ENCODE measurements around the gene TPPP.
"Not testable (repeated sequence)": the region's sequence is repeated elsewhere in the genome, so short reads cannot be mapped to it uniquely, and the experiment has no call there.

TPPP gene

DNA sequence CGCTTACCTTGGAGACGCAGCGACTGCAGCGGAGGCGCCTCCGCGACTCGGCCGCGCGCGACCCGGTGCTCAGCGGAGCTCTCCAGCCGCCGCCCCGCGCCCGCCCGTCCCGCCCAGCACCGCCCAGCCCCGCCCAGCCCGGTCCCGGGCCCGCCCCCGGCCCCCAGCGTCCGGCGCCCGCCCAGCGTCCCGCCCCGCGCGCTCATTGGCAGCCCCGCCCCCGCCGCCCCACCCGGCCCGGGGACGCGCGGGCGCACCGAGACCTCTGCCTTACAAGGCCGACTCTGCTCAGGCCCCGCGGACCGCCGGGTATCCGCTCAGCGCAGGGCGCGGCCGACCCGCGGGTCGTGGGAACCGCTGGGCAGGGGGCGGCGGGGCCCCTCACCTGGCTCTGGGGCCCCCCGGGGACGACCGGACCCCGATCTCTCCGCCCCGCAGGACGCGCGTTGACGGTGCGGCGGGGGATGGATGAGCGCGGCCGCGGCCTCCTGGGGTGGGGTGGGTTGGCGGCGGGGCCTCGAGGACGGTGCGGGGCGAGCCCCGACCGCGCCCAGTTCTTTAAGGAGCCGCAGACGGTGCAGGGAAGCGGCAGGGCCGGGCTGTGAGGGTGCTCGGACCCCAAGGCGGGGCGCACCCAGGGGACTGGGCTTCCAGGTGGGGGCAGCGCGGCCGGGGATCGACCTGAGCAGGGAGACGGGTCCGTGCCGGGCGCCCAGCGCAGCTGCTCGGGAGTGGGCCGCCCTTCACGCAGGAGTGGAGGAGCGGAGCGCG, at the start of gene TPPP:
TSS of gene TPPP (minus strand) at position 82 of the 771 bp plus-strand sequence. CDS start 15,292 bp downstream, outside the sequence.
- peak; percentile 35 for DNase-seq

DNA sequence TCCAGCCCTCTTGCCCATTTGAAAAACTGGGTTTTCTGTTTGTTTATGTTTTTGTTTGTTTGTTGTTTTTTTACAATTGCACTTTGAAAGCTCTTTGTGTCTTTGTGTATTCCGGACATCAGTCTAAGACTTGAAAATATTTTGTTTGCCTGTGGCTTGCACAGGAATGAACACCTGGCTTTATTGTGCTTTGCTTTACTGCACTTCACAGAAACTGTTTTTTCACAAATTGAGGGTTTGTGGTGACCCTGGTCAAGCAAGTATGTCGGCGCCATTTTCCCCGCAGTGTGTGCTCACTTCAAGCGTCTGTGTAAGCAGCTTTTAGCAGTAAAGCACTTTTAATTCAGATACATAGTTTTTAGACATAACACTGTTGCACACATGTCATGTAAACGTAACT, 49.1 kb upstream of the TPPP start:
- not testable (repeated sequence) for DNase-seq

DNA sequence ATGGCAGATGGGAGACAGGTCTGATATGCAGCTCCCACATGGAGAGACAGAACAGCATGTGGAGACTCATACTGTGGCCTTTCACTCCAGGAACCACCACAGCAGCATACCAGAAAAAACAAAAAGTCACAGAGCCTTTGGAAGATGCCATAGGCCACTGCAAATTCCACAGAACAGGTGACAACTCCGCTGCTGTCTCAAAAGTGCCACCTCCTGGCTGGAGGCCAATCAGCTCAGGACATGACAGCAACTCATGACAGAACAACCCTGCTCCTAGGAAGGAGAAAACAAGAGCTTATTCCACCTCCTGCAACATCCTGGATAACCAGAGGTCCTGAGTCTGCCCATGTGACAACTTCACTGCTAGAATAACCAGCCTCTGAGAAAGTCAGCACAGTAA, 41.0 kb upstream of the TPPP start:
- not testable (repeated sequence) for DNase-seq

DNA sequence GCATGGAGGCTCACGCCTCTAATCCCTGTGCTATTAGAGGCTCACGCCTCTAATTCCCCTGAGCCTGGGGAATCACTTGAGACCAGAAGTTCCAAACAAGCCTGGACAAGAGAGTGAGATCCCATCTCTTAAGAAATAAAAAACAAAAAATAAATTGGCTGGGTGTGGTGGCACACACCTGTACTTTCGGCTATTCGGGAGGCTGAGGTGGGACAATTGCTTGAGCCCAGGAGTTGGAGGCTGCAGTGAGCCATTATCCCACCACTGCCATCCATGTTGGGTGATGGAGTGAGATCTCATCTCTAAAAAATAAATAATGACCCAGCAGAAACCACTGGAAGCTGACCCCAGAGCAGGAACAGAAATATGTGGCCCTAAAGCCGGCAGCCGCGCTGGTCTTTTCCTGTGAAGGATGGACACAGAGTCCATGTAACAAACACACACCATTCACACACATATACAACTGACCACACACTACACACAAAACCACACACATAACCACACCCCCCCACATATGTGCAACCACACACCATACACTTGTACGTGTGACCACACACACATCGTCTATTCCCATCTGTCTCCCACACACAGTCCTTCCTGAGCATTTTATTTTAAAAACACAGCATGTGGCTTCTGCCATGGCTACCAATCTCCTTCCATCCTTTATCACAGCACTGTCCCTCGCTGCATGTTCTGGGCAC, 39.8 kb upstream of the TPPP start:
- DNase-seq, result not testable (repeated sequence)

DNA sequence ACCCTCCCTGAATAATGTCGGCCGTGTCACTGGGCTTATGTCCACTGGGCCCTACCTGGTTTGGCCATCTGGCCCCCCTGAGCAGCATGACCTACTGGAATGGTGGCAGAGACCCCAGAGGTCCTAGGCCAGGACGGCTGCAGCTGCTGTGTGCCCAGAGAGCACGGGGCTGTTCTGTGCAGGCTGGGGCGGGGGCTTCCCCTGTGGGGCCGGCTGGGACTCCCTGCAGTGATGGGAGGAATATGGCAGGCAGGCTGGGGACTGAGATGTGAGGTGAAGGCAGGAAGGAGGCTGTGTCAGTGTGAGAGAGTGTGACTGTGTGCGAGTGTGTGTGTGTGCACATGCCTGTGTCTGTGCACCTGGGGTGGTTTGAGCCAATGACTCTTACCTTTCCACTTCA, 36.1 kb upstream of the TPPP start:
- DNase-seq, result not testable (repeated sequence)

DNA sequence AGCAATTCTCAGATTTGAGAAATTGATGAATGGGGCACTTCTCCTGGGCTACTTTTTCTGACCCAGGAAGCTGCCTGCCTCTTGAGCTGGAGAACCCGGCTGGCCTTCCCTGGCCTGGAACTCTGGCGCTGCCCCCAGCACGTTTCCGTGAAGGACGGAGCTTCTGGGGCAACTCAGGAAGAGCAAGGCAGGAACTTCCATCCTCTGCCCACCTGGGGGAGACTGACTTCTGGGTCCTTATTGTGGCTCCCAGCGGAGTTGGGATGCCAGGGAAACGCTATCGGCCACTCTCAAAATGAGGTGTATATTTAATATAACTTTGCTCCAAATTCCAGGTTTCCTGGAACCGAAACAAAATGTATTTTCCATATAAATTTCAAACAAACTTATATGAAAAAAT, 33.9 kb upstream of the TPPP start:
- DNase-seq, result not testable (repeated sequence)

DNA sequence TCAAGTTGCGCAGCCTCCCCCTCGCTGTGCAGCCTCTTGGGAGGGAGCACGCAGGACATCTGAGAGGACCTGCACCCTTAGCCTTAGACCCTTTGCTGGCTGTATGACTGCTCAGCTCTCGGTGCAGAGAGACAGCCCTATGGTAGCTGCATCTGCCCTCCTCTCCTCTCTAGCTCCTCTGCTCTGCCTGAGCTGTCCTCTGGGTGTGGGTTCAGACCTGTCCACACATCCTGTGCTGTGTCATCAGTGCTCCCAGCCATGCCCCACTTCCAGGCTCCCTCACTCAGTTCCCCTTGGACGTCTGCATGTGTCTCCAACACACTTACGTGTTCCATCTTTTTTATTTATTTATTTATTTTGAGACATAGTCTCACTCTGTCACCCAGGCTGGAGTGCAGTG, 30.7 kb upstream of the TPPP start:
- not testable (repeated sequence) for DNase-seq

DNA sequence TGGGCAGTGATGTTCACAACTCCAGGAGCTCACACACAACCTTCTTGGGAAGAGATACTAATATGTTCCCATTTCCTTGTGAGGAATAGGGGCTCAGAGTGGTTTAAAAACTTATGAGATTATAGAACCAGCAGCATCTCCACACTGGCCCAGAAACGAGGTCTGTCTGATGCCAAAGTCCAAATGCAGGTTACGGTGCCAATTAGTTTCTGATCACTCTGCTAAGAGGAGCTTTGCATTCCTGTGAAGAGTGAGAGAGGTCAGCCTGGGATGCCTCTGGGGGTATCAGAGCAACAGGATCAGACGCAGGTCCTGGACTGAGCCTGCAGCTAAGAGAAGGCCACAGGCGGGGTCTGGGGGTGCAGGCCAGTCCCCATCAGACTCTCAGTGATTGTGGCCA, 30.2 kb upstream of the TPPP start:
- DNase-seq, result not testable (repeated sequence)

DNA sequence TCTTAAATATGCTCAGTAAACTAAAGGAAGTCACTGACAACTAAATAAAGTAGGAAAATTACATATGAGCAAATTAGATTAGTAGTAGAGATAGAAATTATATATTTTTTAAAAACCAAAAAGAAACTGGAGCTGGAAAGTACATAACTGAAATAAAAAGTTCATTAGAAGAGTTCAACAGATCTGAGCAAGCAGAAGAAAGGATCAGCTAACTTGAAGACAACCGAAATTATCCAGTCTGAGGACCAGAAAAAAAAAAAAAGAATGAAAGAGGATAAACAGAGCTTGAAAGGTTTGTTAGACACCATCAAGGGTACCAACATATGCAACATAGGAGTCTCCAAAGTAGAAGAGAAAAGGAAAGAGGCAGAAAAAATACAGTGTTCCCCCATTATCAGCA, 26.2 kb upstream of the TPPP start:
- DNase-seq, result not testable (repeated sequence)

DNA sequence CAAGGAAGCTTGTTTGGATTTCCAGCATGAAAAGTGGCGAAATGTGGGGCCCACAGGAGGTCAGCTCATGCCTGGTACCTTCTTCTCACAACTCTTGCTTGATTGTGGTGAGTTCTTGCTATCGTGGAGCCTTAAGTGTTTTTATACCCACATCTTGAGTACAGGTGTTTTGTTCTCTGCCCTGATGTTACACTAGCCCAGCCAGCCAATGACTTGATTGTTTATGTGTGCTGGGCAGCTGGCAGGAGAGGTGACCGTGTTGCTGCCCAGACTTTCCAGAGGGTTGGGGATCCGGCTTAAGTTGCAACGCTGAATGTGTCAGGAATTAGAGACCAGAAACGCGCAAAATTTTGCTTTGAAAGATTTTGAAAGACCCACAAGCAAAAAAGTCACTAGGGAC, 24.0 kb upstream of the TPPP start:
- DNase-seq, result no peak

DNA sequence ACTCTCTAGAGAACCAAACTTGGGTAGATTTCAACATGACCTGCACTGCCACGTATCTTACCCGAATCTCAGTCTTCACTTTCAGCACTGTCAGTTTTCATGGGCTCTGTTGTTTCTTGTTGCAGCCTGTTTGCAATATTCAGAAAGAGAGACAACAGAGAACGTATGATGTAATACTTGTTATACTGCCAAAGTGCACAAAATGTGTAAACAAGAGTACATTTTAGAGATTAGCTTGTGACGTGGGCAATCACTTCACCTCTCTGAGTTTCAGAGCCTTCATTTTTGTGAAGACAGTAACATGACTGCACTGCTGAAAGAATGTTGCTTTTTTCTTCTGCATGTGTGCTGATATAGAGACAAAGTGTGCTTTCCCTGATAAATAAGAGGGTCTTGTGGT, 23.6 kb upstream of the TPPP start:
- not testable (repeated sequence) for DNase-seq

DNA sequence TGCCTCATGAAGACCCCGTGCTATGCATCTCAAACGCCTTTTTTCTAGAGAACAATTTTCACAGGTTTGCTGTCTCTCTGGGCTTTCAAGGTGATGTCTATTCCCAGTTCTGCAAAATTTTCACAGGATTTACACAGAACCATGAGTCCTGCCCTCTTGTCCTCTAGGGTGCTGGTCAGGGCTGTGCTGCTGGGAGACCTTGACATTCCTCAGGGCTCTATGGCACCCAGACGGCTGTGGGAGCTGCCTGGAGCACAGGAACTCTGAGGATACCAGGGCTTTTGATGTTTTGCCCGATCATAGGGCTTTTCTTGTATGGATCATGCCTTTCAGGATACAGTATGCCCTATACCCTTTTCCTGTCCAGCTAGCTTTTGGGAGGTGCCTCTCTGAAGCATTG, 22.5 kb upstream of the TPPP start:
- DNase-seq, result not testable (repeated sequence)

DNA sequence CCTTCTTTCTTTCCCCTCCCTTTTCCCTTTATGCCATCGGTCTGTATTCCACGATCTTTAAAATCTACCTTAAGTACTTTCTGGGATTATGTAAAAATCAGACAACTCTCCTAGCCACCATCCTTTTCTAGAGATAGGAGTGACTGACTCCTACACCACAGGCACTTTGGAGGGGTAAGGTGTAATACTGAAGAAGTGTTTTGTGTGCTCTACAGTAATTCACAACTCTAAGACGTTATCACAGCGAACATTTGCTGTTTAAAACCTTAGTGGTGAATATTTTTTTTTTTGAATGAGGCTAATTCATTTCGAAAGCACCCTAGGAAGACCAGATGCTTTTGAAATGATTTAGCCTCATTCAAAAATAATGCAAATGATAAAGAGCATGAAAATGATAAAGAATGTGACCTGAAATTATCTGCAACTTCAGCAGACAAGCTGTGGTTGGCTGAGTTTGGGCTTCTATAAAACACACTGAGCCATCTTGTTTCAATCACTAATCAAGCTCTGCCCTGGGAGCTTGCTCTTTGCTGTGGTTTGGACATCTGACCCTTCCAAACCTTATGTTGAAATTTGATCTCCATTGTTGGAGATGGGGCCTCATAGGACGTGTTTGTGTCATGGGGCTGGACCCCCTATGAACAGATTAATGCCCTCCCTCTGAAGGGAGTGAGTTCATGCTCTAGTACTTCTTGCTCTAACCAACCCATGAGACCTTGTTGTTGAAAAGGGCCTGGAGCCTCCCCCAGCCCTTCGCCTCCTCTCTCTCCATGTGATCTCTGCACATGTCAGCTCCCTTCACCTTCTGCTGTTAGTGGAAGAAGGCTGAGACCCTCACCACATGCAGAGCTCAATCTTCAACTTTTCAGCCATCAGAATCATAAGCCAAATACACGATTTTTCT, 21.3 kb upstream of the TPPP start:
- DNase-seq, result not testable (repeated sequence)

DNA sequence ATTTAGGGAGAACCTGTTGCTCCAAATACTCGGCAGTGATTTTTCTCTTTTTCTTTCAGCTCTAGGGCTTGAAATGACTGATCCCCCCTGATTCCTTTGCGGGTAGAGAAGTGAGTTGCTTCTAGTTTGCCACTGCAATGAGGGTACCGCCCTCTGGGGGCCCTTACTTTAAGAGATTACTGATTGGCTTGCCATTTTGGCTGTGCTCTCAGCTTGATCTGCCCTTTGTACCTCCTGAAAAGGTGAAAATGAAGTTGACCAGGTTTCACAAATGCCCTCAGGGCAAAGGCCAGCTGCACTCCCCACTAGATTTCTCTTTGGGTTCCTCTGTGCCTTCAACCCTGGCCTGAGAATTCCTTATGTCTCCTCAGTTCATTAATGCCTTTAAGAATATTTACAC, 20.5 kb upstream of the TPPP start:
- DNase-seq, result not testable (repeated sequence)

DNA sequence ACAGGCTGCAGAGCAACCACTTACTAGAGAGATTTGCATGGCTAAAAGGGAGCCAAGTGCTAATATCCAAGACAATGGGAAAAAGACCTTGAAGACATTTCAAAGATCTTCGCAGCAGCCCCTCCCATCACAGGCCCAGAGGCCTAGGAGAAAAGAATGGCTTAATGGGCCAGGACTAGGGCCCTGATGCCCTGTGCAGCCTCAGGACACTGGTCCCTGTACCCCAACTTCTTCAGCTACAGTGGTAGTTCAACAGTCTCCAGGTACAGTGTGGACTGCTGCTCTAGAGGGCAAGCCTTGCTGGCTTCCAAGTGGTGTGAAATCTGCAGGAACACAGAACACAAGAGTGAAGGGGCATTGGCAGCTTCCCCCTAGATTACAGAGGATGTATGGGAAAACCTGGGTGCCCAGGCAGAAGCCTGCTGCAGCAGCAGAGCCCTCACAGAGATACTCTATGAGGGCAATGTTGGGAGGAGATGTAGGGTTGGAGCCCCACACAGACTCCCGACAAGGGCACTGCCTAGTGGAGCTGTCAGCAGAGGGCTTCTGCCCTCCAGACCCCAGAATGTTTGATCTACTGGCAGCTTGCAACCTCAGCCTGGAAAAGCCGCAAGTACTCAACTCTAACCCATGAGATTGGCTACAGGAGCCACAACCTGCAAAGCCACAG, 15.8 kb upstream of the TPPP start:
- DNase-seq, result not testable (repeated sequence)

DNA sequence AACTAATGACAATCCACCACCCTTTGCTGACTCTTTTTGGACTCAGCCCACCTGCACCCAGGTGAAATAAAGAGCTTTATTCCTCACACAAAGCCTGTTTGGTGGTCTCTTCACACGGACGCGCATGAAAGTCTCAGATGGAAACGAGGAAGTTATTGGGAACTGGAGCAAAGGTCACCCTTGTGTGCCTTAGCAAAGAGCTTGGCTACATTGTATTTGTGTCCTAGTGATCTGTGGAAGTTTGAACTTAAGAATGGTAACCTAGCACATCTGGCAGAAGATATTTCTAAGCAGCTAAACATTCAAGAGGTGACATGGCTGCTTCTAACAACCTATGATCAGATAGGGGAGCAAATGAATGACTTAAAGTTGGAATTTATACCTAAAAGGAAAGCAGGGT, 15.2 kb upstream of the TPPP start:
- DNase-seq, result not testable (repeated sequence)

DNA sequence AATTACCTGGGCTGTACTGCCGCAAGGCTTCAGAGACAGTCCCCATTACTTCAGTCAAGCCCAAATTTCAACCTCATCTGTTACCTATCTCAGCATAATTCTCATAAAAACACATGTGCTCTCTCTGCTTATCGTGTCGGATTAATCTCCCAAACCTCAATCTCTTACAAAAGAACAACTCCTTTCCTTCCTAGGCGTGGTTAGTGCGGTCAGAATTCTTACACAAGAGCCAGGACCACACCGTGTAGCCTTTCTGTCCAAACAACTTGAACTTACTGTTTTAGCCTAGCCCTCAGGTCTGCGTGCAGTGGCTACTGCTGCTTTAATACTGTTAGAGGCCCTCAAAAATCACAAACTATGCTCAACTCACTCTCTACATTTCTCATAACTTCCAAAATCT, 13.0 kb upstream of the TPPP start:
- not testable (repeated sequence) for DNase-seq

DNA sequence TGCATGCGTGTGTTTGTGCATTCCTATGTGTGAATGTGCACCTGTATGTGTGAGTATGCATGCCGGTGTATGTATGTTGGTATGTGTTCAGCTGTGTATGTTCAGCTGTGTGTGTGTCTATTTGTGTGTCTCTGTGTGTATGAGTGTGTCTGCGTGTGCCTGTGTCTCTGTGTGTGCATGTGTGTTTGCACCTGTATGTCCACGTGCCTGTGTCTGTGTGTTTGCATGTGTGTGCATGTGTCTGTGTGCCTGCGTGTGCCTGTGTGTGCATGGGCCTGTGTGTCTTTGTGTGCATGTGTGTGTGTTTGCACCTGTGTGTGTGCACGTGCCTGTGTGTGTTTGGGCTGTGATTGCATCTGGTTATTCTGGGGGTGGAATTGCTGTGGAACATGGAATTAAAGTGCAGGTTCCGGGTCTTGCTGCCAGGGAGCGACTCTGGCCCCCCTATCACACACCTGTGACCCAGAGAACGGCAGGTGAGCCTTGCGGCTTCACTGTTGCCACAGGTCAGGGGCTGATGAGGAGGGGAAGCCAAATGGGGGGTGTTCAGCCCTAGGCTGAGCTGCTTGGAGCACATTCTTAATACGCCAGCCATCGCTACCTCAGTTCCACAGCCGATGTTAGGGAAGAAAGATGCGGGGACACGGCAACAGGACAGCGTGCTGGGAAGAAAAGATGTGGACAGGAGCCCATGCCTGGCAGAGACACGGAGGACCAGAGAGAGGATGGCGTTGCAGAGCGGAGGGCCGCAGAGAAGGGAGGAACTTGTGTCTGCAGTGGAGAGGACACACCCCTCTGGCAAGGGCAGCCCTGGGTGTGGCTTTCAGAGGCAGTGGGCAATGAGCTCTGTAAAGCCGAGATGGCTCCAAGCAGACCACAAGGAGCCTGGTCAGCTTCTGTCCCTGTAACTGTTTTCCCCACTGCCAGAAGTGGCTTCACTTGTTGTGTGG, 3.9 kb upstream of the TPPP start:
- DNase-seq, result not testable (repeated sequence)

DNA sequence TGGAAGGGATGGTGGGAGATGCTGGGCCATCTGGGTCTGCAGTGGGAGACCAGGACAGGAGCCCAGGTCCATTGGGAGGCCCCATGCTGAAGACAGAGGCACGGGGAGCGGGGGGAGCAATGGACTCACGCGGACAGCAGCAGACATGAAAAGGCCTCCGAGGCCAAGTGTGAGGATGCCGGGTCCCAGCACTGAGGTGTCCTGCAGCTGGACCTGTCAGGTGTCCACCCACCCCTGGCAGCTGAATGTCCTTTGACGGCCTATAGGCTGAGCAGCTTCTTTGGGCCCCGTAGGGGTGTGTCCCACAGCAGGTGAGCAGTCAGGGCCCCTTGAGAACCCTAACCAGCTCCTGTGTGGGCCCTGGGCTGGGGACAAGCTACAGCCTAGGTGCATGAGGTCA, 3.0 kb upstream of the TPPP start:
- not testable (repeated sequence) for DNase-seq

DNA sequence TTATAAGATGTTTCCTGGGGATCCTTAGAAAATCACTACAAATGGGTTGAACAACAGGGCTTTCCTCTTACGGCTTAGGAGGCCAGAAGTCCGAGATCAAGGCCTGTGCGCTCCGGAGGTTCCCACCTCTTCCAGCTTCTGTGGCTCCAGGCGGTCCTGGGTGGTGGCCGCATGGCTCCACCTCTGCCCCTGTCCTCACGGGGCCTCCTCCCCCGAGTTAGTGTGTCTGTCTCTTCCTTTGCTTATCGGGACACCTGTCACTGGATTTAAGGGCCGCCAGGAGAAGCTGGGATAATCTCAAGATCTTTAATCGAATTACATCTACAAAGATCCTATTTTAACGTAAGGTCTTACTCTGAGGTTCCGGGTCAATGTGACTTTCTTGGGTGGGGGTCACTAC, 2.3 kb upstream of the TPPP start:
- not testable (repeated sequence) for DNase-seq

DNA sequence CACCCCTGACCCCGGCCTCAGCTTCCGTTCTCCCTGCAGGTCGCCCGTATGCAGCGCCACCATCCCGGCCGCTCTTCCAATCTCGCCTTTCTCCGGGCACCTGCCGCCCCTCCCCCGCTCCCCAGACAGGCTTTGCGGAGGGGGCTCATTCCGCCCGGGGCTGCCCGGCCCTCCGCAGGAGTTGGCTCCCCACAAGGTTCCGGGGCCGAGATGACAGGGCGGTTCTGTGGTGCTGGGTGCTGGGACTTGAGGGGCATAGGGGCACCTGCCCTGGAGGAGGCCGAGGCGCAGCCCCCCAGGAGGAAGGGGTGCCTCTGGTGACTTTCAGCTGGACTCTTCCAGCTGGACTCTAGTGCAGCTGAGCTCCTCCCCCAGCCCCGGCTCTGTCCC, 885 bp upstream of the TPPP start:
- DNase-seq, result not testable (repeated sequence)
